ENCODE results near the gene HRC. TPM values are rescaled to one million over a fixed set of nuclear protein-coding genes. Genes with fewer than 3 reads are reported as not detected.
A peak's percentile ranks its signal among the peaks of the same experiment; 100 is the strongest.

HRC gene
- polyA plus RNA-seq, 1 of the 3 experiments (the other 2 are of a cell fraction), result not detected

DNA sequence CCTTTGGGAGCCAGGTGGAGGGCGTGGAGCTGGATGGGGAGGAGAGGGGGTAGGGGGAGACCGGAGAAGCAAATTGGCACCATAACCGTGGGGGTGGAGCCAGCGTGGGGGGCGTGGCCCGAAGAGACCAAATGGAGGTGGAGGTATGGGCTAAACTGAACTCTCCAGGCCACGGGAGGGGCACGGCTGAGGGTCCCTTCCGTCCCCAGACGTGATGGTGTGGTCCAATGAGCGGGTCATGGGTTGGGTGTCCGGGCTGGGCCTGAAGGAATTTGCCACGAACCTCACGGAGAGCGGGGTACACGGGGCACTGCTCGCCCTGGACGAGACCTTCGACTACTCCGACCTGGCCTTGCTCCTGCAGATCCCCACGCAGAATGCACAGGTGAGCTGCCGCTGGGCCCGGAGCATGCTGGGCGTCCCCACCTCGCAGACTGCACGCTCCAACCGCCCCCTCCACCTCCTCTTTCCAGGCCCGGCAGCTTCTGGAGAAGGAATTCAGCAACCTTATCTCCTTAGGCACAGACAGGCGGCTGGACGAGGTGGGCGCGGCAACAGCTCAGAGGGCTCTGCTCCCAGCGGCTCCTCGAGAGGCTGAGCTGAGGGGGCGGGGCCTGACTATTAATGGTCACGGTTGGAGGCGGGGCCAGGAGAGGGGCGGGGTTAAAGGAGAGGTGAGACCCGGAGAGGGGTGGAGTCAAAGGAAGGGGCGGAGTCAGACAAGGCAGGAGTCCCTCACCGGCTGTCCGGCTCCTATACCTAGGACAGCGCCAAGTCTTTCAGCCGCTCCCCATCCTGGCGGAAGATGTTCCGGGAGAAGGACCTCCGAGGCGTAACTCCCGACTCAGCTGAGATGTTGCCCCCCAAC is 6.2 kb downstream of the HRC start:
- CTCF ChIA-PET, result interaction anchor here (0.6 to 11.1 kb wide), 8 partner anchors 20 to 151 kb away, joined by 3 to 87 read pairs (median 6); partner anchors contain the start of genes LIN7B and PPFIA3
- Histone ChIP-seq H4K20me1 (ENCODE audit: insufficient read depth) (no peaks in the 10 kb centered on the region), H3K4me1 (ENCODE audit: control insufficient read depth in 1 of 2, insufficient read depth in 2 of 2, low read depth in 1 of 2, low read length in 1 of 2) (peaks cover 3 to 27% of the 10 kb centered on the region in 2 experiments; a peak in 2 of 4 replicates), H3K4me3 (ENCODE audit: low read depth in 2 of 2, low read length in 1 of 2) (peak overlapping the region; percentile 91 to 96), H2AFZ (ENCODE audit: low read depth) (peak overlapping the region; percentile 78; the same call in 1 of the 2 replicates), H3F3A (replicated peaks; ENCODE audit: insufficient read depth) (peaks cover 22% of the 10 kb centered on the region), H3K36me3 (replicated peaks in 1 of 2; ENCODE audit: control insufficient read depth in 1 of 2, insufficient read depth in 2 of 2, low read length in 1 of 2) (no peaks in the 10 kb centered on the region), H3K9me2 (no peaks in the 10 kb centered on the region), H3K4me2 (peak overlapping the region; percentile 100), H3K27ac (ENCODE audit: low read depth in 2 of 2, low read length in 1 of 2) (peak overlapping the region; percentile 68 to 87; a peak in 3 of 4 replicates), H3K27me3 (ENCODE audit: insufficient read depth) (no peaks in the 10 kb centered on the region), H3K79me2 (ENCODE audit: insufficient read depth) (no peaks in the 10 kb centered on the region), H3K9ac (peak overlapping the region; percentile 83; the same call in 1 of the 2 replicates), H3K9me3 (no peaks in the 10 kb centered on the region)
- peak; percentile 94 for DNase-seq
- 7% methylated on average over 28 of the region's 49 CpGs for WGBS (ENCODE audit: low lambda C conversion rate)
- POLR2A ChIA-PET, result interaction anchor here (0.6 to 1.5 kb wide), 3 partner anchors 21 to 51 kb away, joined by 3 to 5 read pairs (median 3); no protein-coding TSS in a partner anchor
- TF ChIP-seq FOXJ3 (CRISPR knock-in tag; IDR thresholded peaks at IDR 0.05), result no peak
- TF ChIP-seq REST (IDR thresholded peaks at IDR 0.05; ENCODE audit: low read depth, low read length), result peak; percentile 92
- no peak for TF ChIP-seq RXRA (IDR thresholded peaks at IDR 0.05; ENCODE audit: borderline replicate concordance, low read depth)
- no peak for TF ChIP-seq FOSL2 (IDR thresholded peaks at IDR 0.05; ENCODE audit: borderline replicate concordance, low read depth)
- TF ChIP-seq PBX3 (IDR thresholded peaks at IDR 0.05), result 0 out of 2 replicates have a peak, but pooled peaks have one; percentile 6
- TF ChIP-seq, protein P1, sequence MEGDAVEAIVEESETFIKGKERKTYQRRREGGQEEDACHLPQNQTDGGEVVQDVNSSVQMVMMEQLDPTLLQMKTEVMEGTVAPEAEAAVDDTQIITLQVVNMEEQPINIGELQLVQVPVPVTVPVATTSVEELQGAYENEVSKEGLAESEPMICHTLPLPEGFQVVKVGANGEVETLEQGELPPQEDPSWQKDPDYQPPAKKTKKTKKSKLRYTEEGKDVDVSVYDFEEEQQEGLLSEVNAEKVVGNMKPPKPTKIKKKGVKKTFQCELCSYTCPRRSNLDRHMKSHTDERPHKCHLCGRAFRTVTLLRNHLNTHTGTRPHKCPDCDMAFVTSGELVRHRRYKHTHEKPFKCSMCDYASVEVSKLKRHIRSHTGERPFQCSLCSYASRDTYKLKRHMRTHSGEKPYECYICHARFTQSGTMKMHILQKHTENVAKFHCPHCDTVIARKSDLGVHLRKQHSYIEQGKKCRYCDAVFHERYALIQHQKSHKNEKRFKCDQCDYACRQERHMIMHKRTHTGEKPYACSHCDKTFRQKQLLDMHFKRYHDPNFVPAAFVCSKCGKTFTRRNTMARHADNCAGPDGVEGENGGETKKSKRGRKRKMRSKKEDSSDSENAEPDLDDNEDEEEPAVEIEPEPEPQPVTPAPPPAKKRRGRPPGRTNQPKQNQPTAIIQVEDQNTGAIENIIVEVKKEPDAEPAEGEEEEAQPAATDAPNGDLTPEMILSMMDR (IDR thresholded peaks at IDR 0.05), result no peak
- TF ChIP-seq GATA2 (CRISPR knock-in tag; IDR thresholded peaks at IDR 0.05), result no peak
- TF ChIP-seq, protein P2, sequence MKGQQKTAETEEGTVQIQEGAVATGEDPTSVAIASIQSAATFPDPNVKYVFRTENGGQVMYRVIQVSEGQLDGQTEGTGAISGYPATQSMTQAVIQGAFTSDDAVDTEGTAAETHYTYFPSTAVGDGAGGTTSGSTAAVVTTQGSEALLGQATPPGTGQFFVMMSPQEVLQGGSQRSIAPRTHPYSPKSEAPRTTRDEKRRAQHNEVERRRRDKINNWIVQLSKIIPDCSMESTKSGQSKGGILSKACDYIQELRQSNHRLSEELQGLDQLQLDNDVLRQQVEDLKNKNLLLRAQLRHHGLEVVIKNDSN (IDR thresholded peaks at IDR 0.05; ENCODE audit: borderline replicate concordance, low read depth), result no peak
- TF ChIP-seq POLR2AphosphoS5 (IDR thresholded peaks at IDR 0.05; ENCODE audit: low read depth, low read length), result 0 out of 2 replicates have a peak, but pooled peaks have one; percentile 16
- TF ChIP-seq SMC3 (IDR thresholded peaks at IDR 0.05; ENCODE audit: low read depth, low read length), result no peak
- no peak for TF ChIP-seq NRF1 (IDR thresholded peaks at IDR 0.05; ENCODE audit: low read depth, low read length)
- no peak for TF ChIP-seq TAF1 (IDR thresholded peaks at IDR 0.05; ENCODE audit: borderline replicate concordance, low read depth, low read length)
- TF ChIP-seq IRF3 (IDR thresholded peaks at IDR 0.05; ENCODE audit: low read depth, low read length), result no peak
- TF ChIP-seq YY1 (IDR thresholded peaks at IDR 0.05; ENCODE audit: low read depth), result no peak
- no peak for TF ChIP-seq TEAD4 (IDR thresholded peaks at IDR 0.05; ENCODE audit: borderline replicate concordance, insufficient read depth)
- TF ChIP-seq, protein P3, sequence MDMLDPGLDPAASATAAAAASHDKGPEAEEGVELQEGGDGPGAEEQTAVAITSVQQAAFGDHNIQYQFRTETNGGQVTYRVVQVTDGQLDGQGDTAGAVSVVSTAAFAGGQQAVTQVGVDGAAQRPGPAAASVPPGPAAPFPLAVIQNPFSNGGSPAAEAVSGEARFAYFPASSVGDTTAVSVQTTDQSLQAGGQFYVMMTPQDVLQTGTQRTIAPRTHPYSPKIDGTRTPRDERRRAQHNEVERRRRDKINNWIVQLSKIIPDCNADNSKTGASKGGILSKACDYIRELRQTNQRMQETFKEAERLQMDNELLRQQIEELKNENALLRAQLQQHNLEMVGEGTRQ (IDR thresholded peaks at IDR 0.05; ENCODE audit: borderline replicate concordance, low read depth, low read length), result no peak
- no peak for TF ChIP-seq MAX (IDR thresholded peaks at IDR 0.05; ENCODE audit: low read depth)
